ENCODE measurements around the gene FUT8.

Gene FUT8

GRCh38 chr14:65774041-65774440 is 361.5 kb downstream of the FUT8 start:
- H3K4me3 ChIP-seq (ENCODE audit: low read depth, low read length): no peak overlapping the region
- TF ChIP-seq CTCF (IDR thresholded peaks at IDR 0.05; ENCODE audit: control insufficient read depth, extremely low read depth, insufficient read depth): no peak
- no peak for DNase-seq (ENCODE audit: low read depth)

- no peak for DNase-seq (ENCODE audit: low read depth)
- H3K4me3 ChIP-seq (ENCODE audit: low read depth, low read length): no peak overlapping the region
- no peak for TF ChIP-seq CTCF (IDR thresholded peaks at IDR 0.05; ENCODE audit: control insufficient read depth, extremely low read depth, insufficient read depth)
Observed at GRCh38 chr14:65776193-65776852, 363.8 kb downstream of the FUT8 start.

GRCh38 chr14:65780566-65780965 is 368.0 kb downstream of the FUT8 start:
- TF ChIP-seq CTCF (IDR thresholded peaks at IDR 0.05; ENCODE audit: control insufficient read depth, extremely low read depth, insufficient read depth): no peak
- H3K4me3 ChIP-seq (ENCODE audit: low read depth, low read length): no peak overlapping the region
- DNase-seq (ENCODE audit: low read depth): no peak

GRCh38 chr14:65783101-65783500 is 370.6 kb downstream of the FUT8 start:
- TF ChIP-seq CTCF (IDR thresholded peaks at IDR 0.05; ENCODE audit: control insufficient read depth, extremely low read depth, insufficient read depth): no peak
- DNase-seq (ENCODE audit: low read depth): no peak
- H3K4me3 ChIP-seq (ENCODE audit: low read depth, low read length): no peak overlapping the region

- H3K4me3 ChIP-seq (ENCODE audit: low read depth, low read length): no peak overlapping the region
- DNase-seq (ENCODE audit: low read depth): no peak
- no peak for TF ChIP-seq CTCF (IDR thresholded peaks at IDR 0.05; ENCODE audit: control insufficient read depth, extremely low read depth, insufficient read depth)
Observed at GRCh38 chr14:65783576-65783975, 371.0 kb downstream of the FUT8 start.

GRCh38 chr14:65784574-65784973 is 372.0 kb downstream of the FUT8 start:
- no peak for TF ChIP-seq CTCF (IDR thresholded peaks at IDR 0.05; ENCODE audit: control insufficient read depth, extremely low read depth, insufficient read depth)
- DNase-seq (ENCODE audit: low read depth): no peak
- H3K4me3 ChIP-seq (ENCODE audit: low read depth, low read length): no peak overlapping the region

- H3K4me3 ChIP-seq (ENCODE audit: low read depth, low read length): no peak overlapping the region
- no peak for DNase-seq (ENCODE audit: low read depth)
- no peak for TF ChIP-seq CTCF (IDR thresholded peaks at IDR 0.05; ENCODE audit: control insufficient read depth, extremely low read depth, insufficient read depth)
Observed at GRCh38 chr14:65787461-65787860, 374.9 kb downstream of the FUT8 start.

Measured in LNCaP clone FGC (cell line).